Karpas-422 (cell line): ENCODE measurements around the gene PHF23. TPM values are rescaled to one million over a fixed set of nuclear protein-coding genes. Genes with fewer than 3 reads are reported as not detected.
A peak's percentile ranks its signal among the peaks of the same experiment; 100 is the strongest.

ENCODE experiments used
- DNase-seq: peaks from one replicate; pipeline ENCODE4 v3.0.0-alpha.2; 2015
- H2AFZ ChIP-seq: fragments of 200-600 bp; sonication (generic); 2 replicates; pipeline ENCODE4 v1.6.1; 2014; ENCODE audit warnings: antibody characterized with exemption, low read length, mixed read lengths
- H3K27ac ChIP-seq: fragments of 200-600 bp; sonication (generic); 2 replicates; pipeline ENCODE4 v1.5.1; 2014; ENCODE audit warnings: mild to moderate bottlenecking, low read length, moderate library complexity
- H3K27me3 ChIP-seq: fragments of 200-600 bp; sonication (generic); 2 replicates; pipeline ENCODE4 v1.6.1; 2014; ENCODE audit warnings: low read length, mixed read lengths
- H3K36me3 ChIP-seq: fragments of 200-600 bp; sonication (generic); 2 replicates; pipeline ENCODE4 v1.6.1; 2014; ENCODE audit warnings: low read length, mixed read lengths; ENCODE audit not compliant: insufficient read depth
- H3K4me1 ChIP-seq: fragments of 200-600 bp; sonication (generic); 2 replicates; pipeline ENCODE4 v1.6.1; 2014; ENCODE audit warnings: mild to moderate bottlenecking, low read length, mixed read lengths
- H3K4me2 ChIP-seq: fragments of 200-600 bp; sonication (generic); 2 replicates; pipeline ENCODE4 v1.6.1; 2014; ENCODE audit warnings: low read length, low read depth, mild to moderate bottlenecking; ENCODE audit not compliant: poor library complexity, severe bottlenecking
- H3K4me3 ChIP-seq: fragments of 200-600 bp; sonication (generic); 2 replicates; pipeline ENCODE4 v1.5.1; 2014; ENCODE audit warnings: mild to moderate bottlenecking, antibody characterized with exemption, low read length, mixed read lengths
- H3K79me2 ChIP-seq: fragments of 200-600 bp; sonication (generic); 2 replicates; pipeline ENCODE4 v1.6.1; 2014; ENCODE audit warnings: mild to moderate bottlenecking, low read length, mixed read lengths
- H3K9ac ChIP-seq: fragments of 200-600 bp; sonication (generic); 2 replicates; pipeline ENCODE4 v1.6.0; 2014; ENCODE audit warnings: low read length
- H3K9me2 ChIP-seq: fragments of 200-600 bp; sonication (generic), shearing (Covaris generic); replicated peaks from 2 replicates; pipeline ENCODE4 v1.6.0; 2014; ENCODE audit warnings: mild to moderate bottlenecking, low read length, moderate library complexity; ENCODE audit not compliant: insufficient read depth
- H3K9me3 ChIP-seq: fragments of 300-700, 200-600 bp; sonication (generic); 2 replicates; pipeline ENCODE4 v1.6.1; 2014; ENCODE audit warnings: low read length, mixed read lengths
- H4K20me1 ChIP-seq: fragments of 200-600 bp; sonication (generic); 2 replicates; pipeline ENCODE4 v1.6.1; 2014; ENCODE audit warnings: mild to moderate bottlenecking, antibody characterized with exemption, low read length, low read depth; ENCODE audit not compliant: insufficient read depth
- total RNA-seq: library from RNA; depleted of rRNA; stranded (reverse); fragments of >200 nt; shearing (Covaris generic); gene quantifications from 2 replicates; pipeline ENCODE4 v1.2.3, GENCODE V29; 2014; ENCODE audit warnings: low replicate concordance

The PHF23 gene
- total RNA-seq, 1 experiment from 2014 or later: 36.7 TPM

DNA sequence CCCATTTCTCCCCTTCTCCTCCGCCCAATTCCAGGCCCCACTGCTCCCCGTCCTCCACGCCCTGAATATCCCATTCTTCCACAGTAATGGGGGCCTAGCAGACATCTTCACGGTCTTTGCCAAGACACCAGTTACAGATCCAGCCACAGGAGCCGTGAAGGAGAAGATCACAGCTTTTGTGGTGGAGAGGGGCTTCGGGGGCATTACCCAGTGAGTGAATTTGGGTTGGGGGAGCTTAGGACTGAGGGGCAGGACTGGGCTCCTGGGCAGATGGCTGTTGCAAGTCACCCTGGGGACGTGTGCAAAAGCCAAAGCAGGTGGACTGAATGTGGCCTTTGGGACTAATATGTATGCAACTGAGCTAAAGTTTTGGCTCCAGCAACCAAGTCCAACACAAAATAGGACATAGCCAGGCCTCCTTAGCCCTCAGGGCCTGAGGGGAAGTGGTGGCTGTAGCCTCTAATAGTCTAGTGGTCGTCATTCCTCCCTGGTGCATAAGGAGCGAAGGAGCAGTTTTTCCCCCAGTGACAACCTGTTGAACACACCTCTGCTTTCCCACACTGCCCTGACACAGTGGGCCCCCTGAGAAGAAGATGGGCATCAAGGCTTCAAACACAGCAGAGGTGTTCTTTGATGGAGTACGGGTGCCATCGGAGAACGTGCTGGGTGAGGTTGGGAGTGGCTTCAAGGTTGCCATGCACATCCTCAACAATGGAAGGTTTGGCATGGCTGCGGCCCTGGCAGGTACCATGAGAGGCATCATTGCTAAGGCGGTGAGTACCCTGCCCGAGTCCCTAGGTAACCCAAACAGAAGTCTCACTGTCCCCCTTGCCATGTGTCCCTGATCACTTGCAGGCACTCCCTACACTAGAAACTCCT is 16.9 kb downstream of the PHF23 start:
- H3K27ac ChIP-seq: peak overlapping the region; percentile 56; the same call in 1 of the 2 replicates
- H3K4me1 ChIP-seq: peaks cover 54% of the 10 kb centered on the region
- H3K4me3 ChIP-seq: no peak overlapping the region
- H3K79me2 ChIP-seq: peaks cover 10% of the 10 kb centered on the region
- H2AFZ ChIP-seq: no peak overlapping the region
- peaks cover 7% of the 10 kb centered on the region; the same call in 1 of the 2 replicates for H4K20me1 ChIP-seq
- H3K27me3 ChIP-seq: no peaks in the 10 kb centered on the region
- H3K9me3 ChIP-seq: no peaks in the 10 kb centered on the region
- H3K9ac ChIP-seq: peak overlapping the region; percentile 95; the same call in 1 of the 2 replicates
- no peak for DNase-seq
- H3K4me2 ChIP-seq: no peak overlapping the region
- H3K36me3 ChIP-seq: peaks cover 13% of the 10 kb centered on the region
- no peaks in the 10 kb centered on the region for H3K9me2 ChIP-seq

GRCh38 chr17:7221278-7222092 is 17.8 kb downstream of the PHF23 start:
- peak overlapping the region; percentile 95 for H3K9ac ChIP-seq
- H3K36me3 ChIP-seq: peaks cover 11% of the 10 kb centered on the region
- peak overlapping the region; percentile 56 for H3K27ac ChIP-seq

DNA sequence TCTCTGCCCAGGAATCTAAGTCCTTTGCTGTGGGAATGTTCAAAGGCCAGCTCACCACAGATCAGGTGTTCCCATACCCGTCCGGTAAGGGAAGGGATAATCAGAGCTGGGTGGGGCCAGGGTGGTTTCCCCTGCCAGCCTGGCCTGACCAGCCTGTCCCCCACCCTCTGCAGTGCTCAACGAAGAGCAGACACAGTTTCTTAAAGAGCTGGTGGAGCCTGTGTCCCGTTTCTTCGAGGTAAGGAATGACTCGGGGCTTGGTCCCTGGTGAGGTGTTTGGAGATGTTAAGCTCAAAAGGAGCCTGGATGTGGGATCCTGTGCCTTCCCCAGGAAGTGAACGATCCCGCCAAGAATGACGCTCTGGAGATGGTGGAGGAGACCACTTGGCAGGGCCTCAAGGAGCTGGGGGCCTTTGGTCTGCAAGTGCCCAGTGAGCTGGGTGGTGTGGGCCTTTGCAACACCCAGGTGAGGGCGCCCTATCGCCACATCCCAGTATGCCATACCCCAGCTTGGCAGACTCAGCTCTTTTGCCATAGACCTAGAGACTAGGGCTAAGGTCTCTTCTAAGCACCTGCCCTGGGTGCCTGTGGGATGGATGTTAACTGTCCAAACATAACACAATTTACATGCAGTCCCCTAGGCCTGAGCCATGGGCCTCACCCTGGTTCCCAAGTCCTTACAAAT is 18.5 kb downstream of the PHF23 start:
- H3K4me2 ChIP-seq: peak overlapping the region; percentile 98
- DNase-seq: peak; percentile 89
- H3K9me3 ChIP-seq: no peaks in the 10 kb centered on the region
- peaks cover 24% of the 10 kb centered on the region for H3K79me2 ChIP-seq
- H3K9me2 ChIP-seq: no peaks in the 10 kb centered on the region
- H3K4me1 ChIP-seq: peaks cover 67% of the 10 kb centered on the region
- H3K27me3 ChIP-seq: no peaks in the 10 kb centered on the region
- H3K4me3 ChIP-seq: peak overlapping the region; percentile 88
- peak overlapping the region; percentile 95 for H3K9ac ChIP-seq
- peaks cover 8% of the 10 kb centered on the region; the same call in 1 of the 2 replicates for H3K36me3 ChIP-seq
- H4K20me1 ChIP-seq: peaks cover 7% of the 10 kb centered on the region; the same call in 1 of the 2 replicates
- H3K27ac ChIP-seq: peak overlapping the region; percentile 87
- H2AFZ ChIP-seq: no peak overlapping the region

More at GRCh38 chr17:7221278-7222092, 17.8 kb downstream of the PHF23 start:
- H4K20me1 ChIP-seq: peaks cover 7% of the 10 kb centered on the region; the same call in 1 of the 2 replicates
- H2AFZ ChIP-seq: no peak overlapping the region
- no peaks in the 10 kb centered on the region for H3K9me2 ChIP-seq
- peak overlapping the region; percentile 88; the same call in 1 of the 2 replicates for H3K4me3 ChIP-seq
- H3K9me3 ChIP-seq: no peaks in the 10 kb centered on the region
- DNase-seq: peak; percentile 57
- peaks cover 60% of the 10 kb centered on the region for H3K4me1 ChIP-seq
- H3K79me2 ChIP-seq: peaks cover 16% of the 10 kb centered on the region
- H3K27me3 ChIP-seq: no peaks in the 10 kb centered on the region
- peak overlapping the region; percentile 98 for H3K4me2 ChIP-seq

DNA sequence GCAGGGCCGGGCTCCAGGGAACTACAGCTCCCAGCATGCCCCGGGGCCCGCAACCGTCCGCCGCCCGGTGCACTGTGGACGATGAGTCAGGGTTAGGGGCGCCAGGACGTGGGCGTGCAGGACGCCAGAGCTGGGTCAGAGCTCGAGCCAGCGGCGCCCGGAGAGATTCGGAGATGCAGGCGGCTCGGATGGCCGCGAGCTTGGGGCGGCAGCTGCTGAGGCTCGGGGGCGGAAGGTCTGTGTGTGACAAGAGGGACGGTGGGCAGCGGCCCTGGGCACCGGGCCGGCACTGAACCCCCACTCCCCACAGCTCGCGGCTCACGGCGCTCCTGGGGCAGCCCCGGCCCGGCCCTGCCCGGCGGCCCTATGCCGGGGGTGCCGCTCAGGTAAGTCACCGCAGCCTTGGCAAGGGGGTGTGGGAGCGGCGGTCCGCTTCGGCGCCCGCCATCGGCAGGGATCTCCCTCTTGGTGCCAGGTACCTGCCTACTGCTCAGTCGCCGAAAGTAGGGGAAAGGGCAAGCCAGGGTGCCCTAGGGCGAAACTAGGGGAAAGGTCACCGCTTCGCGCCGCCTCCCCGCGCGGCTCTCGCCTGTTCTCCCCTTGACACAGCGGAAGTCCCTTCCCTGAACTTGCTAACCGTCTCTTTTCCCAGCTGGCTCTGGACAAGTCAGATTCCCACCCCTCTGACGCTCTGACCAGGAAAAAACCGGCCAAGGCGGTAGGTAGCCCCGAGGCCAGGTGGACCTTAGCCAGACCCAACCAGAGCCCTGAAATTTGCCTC is 19.3 kb downstream of the PHF23 start, which contains the start of the genes ACADVL and DLG4:
ACADVL (plus strand) TSS at position 127 of the 781 bp plus-strand sequence; CDS start at position 174, 47 bp downstream.
DLG4 (minus strand) TSS at position 25 of the 781 bp plus-strand sequence.
- peak; percentile 93 for DNase-seq
- H2AFZ ChIP-seq: peak within 1 kb of the TSS; percentile 80; the same call in 1 of the 2 replicates
- no peaks in the 10 kb centered on the region for H3K9me3 ChIP-seq
- H3K27me3 ChIP-seq: no peaks in the 10 kb centered on the region
- peaks cover 10% of the 10 kb centered on the region; the same call in 1 of the 2 replicates for H4K20me1 ChIP-seq
- H3K36me3 ChIP-seq: peaks cover 8% of the 10 kb centered on the region; the same call in 1 of the 2 replicates
- peak within 1 kb of the TSS; percentile 87 for H3K27ac ChIP-seq
- H3K4me3 ChIP-seq: peak within 1 kb of the TSS; percentile 88
- H3K4me1 ChIP-seq: peaks cover 74% of the 10 kb centered on the region
- H3K4me2 ChIP-seq: peak within 1 kb of the TSS; percentile 98
- H3K9me2 ChIP-seq: no peaks in the 10 kb centered on the region
- H3K79me2 ChIP-seq: peaks cover 30% of the 10 kb centered on the region
- H3K9ac ChIP-seq: peak within 1 kb of the TSS; percentile 95

GRCh38 chr17:7219229-7219811 is 19.9 kb downstream of the PHF23 start:
- peaks cover 8% of the 10 kb centered on the region; the same call in 1 of the 2 replicates for H3K36me3 ChIP-seq
- H3K9ac ChIP-seq: peak overlapping the region; percentile 95
- no peaks in the 10 kb centered on the region for H3K27me3 ChIP-seq
- peak overlapping the region; percentile 98 for H3K4me2 ChIP-seq
- H3K4me3 ChIP-seq: peak overlapping the region; percentile 88
- H4K20me1 ChIP-seq: peaks cover 10% of the 10 kb centered on the region; the same call in 1 of the 2 replicates
- H3K79me2 ChIP-seq: peaks cover 30% of the 10 kb centered on the region
- no peaks in the 10 kb centered on the region for H3K9me3 ChIP-seq
- H3K27ac ChIP-seq: peak overlapping the region; percentile 87
- DNase-seq: no peak
- H2AFZ ChIP-seq: peak overlapping the region; percentile 80; the same call in 1 of the 2 replicates
- H3K9me2 ChIP-seq: no peaks in the 10 kb centered on the region
- H3K4me1 ChIP-seq: peaks cover 78% of the 10 kb centered on the region

DNA sequence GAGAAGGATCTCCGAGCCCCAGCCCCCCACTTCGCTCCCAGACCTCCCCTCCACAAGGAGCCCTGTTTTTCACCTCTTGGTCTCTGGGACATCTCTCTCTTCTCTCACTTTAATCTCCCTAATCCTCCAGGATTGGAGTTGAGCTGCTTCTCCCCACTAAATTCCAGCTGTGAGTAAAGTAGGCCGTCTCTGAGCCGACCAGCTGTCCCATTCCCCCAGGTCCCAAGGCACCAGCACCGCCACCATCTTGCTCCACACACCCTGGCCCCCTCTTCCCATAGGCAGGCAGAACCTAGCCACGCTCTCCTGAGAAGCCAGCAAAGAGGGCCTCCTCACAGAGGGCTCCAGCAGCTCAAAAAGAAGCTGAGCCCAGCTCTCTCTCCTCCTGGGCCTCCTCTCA is 20.5 kb downstream of the PHF23 start:
- Histone ChIP-seq H3K9me2 (no peaks in the 10 kb centered on the region), H3K79me2 (peaks cover 34% of the 10 kb centered on the region), H3K4me1 (peaks cover 82% of the 10 kb centered on the region), H2AFZ (no peak overlapping the region), H4K20me1 (peaks cover 13% of the 10 kb centered on the region; the same call in 1 of the 2 replicates), H3K27me3 (no peaks in the 10 kb centered on the region), H3K9me3 (no peaks in the 10 kb centered on the region), H3K4me3 (peak overlapping the region; percentile 88; the same call in 1 of the 2 replicates), H3K36me3 (peaks cover 8% of the 10 kb centered on the region; the same call in 1 of the 2 replicates), H3K4me2 (peak overlapping the region; percentile 98), H3K27ac (peak overlapping the region; percentile 87), H3K9ac (peak overlapping the region; percentile 95; the same call in 1 of the 2 replicates)
- DNase-seq: no peak
